GM23338 (cell line): ENCODE measurements around the gene ARPC5. TPM values are rescaled to one million over a fixed set of nuclear protein-coding genes. Genes with fewer than 3 reads are reported as not detected.

ENCODE experiments used
- ATAC-seq: fragments of 200-7000 bp; cut with Tn5 transposase; 3 replicates; pipeline ENCODE4 v1.9.1; 2020
- DNase-seq: peaks from one replicate; pipeline ENCODE4 v3.0.0-alpha.2; 2015; ENCODE audit warnings: low spot score
- H2AFZ ChIP-seq: fragments of 200-600 bp; sonication (generic); 2 replicates; pipeline ENCODE4 v1.8.0; 2016; ENCODE audit warnings: antibody characterized with exemption, mild to moderate bottlenecking, moderate library complexity
- H3F3A ChIP-seq: fragments of 200-600 bp; sonication (generic); replicated peaks from 2 replicates; pipeline ENCODE4 v1.8.0; 2017; ENCODE audit warnings: antibody characterized with exemption, mixed run types, low read depth
- H3K27ac ChIP-seq: fragments of 200-600 bp; sonication (generic); 2 replicates; pipeline ENCODE4 v1.6.1; 2016; ENCODE audit warnings: low read depth
- H3K27me3 ChIP-seq: fragments of 200-600 bp; sonication (generic); 2 replicates; pipeline ENCODE4 v1.8.0; 2016; ENCODE audit warnings: mild to moderate bottlenecking, mixed run types, moderate library complexity; ENCODE audit not compliant: insufficient read depth
- H3K36me3 ChIP-seq: fragments of 200-600 bp; sonication (generic); 2 replicates; pipeline ENCODE4 v1.8.0; 2016; ENCODE audit warnings: mild to moderate bottlenecking; ENCODE audit not compliant: insufficient read depth
- H3K4me1 ChIP-seq: fragments of 200-600 bp; sonication (generic); 2 replicates; pipeline ENCODE4 v1.8.0; 2016; ENCODE audit warnings: mild to moderate bottlenecking, moderate library complexity; ENCODE audit not compliant: insufficient read depth
- H3K4me2 ChIP-seq: fragments of 200-600 bp; sonication (generic); 2 replicates; pipeline ENCODE4 v1.7.1; 2017; ENCODE audit warnings: mixed run types
- H3K4me3 ChIP-seq: fragments of 200-600 bp; sonication (generic); 2 replicates; pipeline ENCODE4 v1.6.1; 2016; ENCODE audit warnings: mixed run types
- H3K79me2 ChIP-seq: fragments of 200-600 bp; sonication (generic); replicated peaks from 2 replicates; pipeline ENCODE4 v1.8.0; 2017; ENCODE audit warnings: mild to moderate bottlenecking; ENCODE audit not compliant: insufficient read depth
- H3K9me2 ChIP-seq: fragments of 200-600 bp; sonication (generic); 2 replicates; pipeline ENCODE4 v1.8.0; 2017; ENCODE audit not compliant: insufficient read depth
- H4K20me1 ChIP-seq: fragments of 200-600 bp; sonication (generic); replicated peaks from 2 replicates; pipeline ENCODE4 v1.8.0; 2017; ENCODE audit warnings: mild to moderate bottlenecking; ENCODE audit not compliant: insufficient read depth
- H3K27ac Mint-ChIP-seq: 2 replicates; pipeline ENCODE4 v1.8.0; 2020; ENCODE audit warnings: inconsistent platforms, mild to moderate bottlenecking, moderate library complexity, mixed read lengths
- H3K27me3 Mint-ChIP-seq: 3 replicates; pipeline ENCODE4 v1.8.0; 2022; ENCODE audit warnings: low read depth, mild to moderate bottlenecking, moderate library complexity, mixed read lengths, inconsistent platforms; ENCODE audit not compliant: insufficient read depth, poor library complexity
- H3K36me3 Mint-ChIP-seq: 3 replicates; pipeline ENCODE4 v1.8.0; 2021; ENCODE audit warnings: low read depth, mild to moderate bottlenecking, inconsistent platforms, moderate library complexity, mixed read lengths
- H3K4me1 Mint-ChIP-seq: 3 replicates; pipeline ENCODE4 v1.8.0; 2020; ENCODE audit warnings: mild to moderate bottlenecking, inconsistent platforms, mixed read lengths
- H3K4me3 Mint-ChIP-seq: 3 replicates; pipeline ENCODE4 v1.8.0; 2021; ENCODE audit warnings: moderate library complexity, mild to moderate bottlenecking, inconsistent platforms, mixed read lengths
- H3K9me3 Mint-ChIP-seq: 3 replicates; pipeline ENCODE4 v1.8.0; 2020; ENCODE audit warnings: moderate library complexity, mild to moderate bottlenecking, inconsistent platforms, mixed read lengths
- CREB1 ChIP-seq: fragments of 250-450 bp; sonication (Bioruptor Pico); IDR thresholded peaks from 2 replicates; pipeline ENCODE4 v1.5.0; 2020; ENCODE audit warnings: low read depth, mild to moderate bottlenecking, moderate library complexity
- EZH2 ChIP-seq: fragments of 200-600 bp; sonication (generic); IDR thresholded peaks from one replicate; pipeline ENCODE4 v1.8.0; 2017; ENCODE audit warnings: antibody characterized with exemption, mild to moderate bottlenecking, low read depth; ENCODE audit not compliant: unreplicated experiment
- EZH2phosphoT487 ChIP-seq: fragments of 200-600 bp; sonication (generic); IDR thresholded peaks from one replicate; pipeline ENCODE4 v1.8.1; 2018; ENCODE audit warnings: antibody characterized with exemption; ENCODE audit not compliant: unreplicated experiment
- JUNB ChIP-seq: IDR thresholded peaks from one replicate; pipeline ENCODE4 v1.6.1; 2016; ENCODE audit warnings: antibody characterized with exemption; ENCODE audit not compliant: unreplicated experiment
- NANOG ChIP-seq: IDR thresholded peaks from 2 replicates; pipeline ENCODE4 v1.6.1; 2016; ENCODE audit warnings: antibody characterized with exemption, borderline replicate concordance
- POLR2AphosphoS5 ChIP-seq: IDR thresholded peaks from 2 replicates; pipeline ENCODE4 v1.6.1; 2016; ENCODE audit warnings: antibody characterized with exemption, low read depth
- STAT1 ChIP-seq: IDR thresholded peaks from one replicate; pipeline ENCODE4 v1.6.1; 2016; ENCODE audit warnings: antibody characterized with exemption; ENCODE audit not compliant: unreplicated experiment
- polyA plus RNA-seq: library from polyadenylated mRNA; unstranded; fragments of >200 nt; fragmentation: Nextera tagmentation; extraction: Ambion mirVana; gene quantifications from 2 replicates; pipeline ENCODE4 v1.2.1, GENCODE V29; 2016
- total RNA-seq: library from RNA; depleted of rRNA; stranded (reverse); fragments of >200 nt; shearing (Covaris generic); gene quantifications from 2 replicates; pipeline ENCODE4 v1.2.3, GENCODE V29; 2014
- TF ChIP-seq, protein P1 (sequence below): IDR thresholded peaks from 2 replicates; pipeline ENCODE4 v1.6.1; 2016; ENCODE audit warnings: antibody characterized with exemption
- TF ChIP-seq, protein P2 (sequence below): fragments of 250-450 bp; sonication (Bioruptor Pico); IDR thresholded peaks from 2 replicates; pipeline ENCODE4 v1.5.0; 2020; ENCODE audit warnings: mild to moderate bottlenecking, moderate library complexity
- TF ChIP-seq, protein P3 (sequence below): IDR thresholded peaks from one replicate; pipeline ENCODE4 v1.6.1; 2018; ENCODE audit warnings: antibody characterized with exemption; ENCODE audit not compliant: unreplicated experiment

The ARPC5 gene
- total and polyA plus RNA-seq, 2 experiments from 2014 or later = 75.4 to 98.9 TPM

DNA sequence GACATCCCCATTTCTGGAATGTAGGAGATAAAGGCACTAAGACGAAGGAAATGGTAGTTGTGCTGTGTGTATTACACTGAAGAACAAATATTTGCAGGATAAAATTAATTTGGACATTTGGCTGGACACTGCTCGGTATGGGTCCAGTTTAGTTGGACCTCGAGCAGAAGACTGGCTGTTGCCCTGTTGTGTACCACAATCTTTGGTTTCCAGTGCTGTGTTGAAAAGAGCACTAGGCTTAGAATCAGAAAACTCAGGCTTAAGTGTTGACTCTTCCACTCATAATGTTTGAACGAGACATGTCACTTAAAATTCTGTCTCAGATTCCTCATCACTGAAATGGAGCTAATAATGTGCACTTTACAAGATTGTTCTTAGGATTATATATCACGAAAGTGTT lies 1.2 kb upstream of the ARPC5 start:
- H3K4me1 ChIP-seq = peaks cover 18% of the 10 kb centered on the region
- no peaks in the 10 kb centered on the region for H3K36me3 ChIP-seq
- H2AFZ ChIP-seq = no peak overlapping the region
- H3K4me1 Mint-ChIP-seq = peaks cover 27% of the 10 kb centered on the region; the same call in 2 of the 3 replicates
- peak overlapping the region; percentile 71 for H3K4me3 ChIP-seq
- peaks cover 9% of the 10 kb centered on the region for H3K27me3 Mint-ChIP-seq
- no peak for ATAC-seq
- no peaks in the 10 kb centered on the region for H3K36me3 Mint-ChIP-seq
- H3F3A ChIP-seq = no peaks in the 10 kb centered on the region
- H3K4me2 ChIP-seq = peak overlapping the region; percentile 83
- H3K79me2 ChIP-seq = peaks cover 26% of the 10 kb centered on the region
- H4K20me1 ChIP-seq = no peaks in the 10 kb centered on the region
- H3K9me3 Mint-ChIP-seq = no peaks in the 10 kb centered on the region
- H3K27me3 ChIP-seq = peaks cover 9% of the 10 kb centered on the region; the same call in 1 of the 2 replicates
- H3K27ac ChIP-seq = no peak overlapping the region
- H3K27ac Mint-ChIP-seq = no peak overlapping the region
- no peak for DNase-seq
- TF ChIP-seq JUNB = no peak
- no peak for TF ChIP-seq POLR2AphosphoS5
- TF ChIP-seq, protein P1, sequence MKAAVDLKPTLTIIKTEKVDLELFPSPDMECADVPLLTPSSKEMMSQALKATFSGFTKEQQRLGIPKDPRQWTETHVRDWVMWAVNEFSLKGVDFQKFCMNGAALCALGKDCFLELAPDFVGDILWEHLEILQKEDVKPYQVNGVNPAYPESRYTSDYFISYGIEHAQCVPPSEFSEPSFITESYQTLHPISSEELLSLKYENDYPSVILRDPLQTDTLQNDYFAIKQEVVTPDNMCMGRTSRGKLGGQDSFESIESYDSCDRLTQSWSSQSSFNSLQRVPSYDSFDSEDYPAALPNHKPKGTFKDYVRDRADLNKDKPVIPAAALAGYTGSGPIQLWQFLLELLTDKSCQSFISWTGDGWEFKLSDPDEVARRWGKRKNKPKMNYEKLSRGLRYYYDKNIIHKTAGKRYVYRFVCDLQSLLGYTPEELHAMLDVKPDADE = no peak
- TF ChIP-seq, protein P2, sequence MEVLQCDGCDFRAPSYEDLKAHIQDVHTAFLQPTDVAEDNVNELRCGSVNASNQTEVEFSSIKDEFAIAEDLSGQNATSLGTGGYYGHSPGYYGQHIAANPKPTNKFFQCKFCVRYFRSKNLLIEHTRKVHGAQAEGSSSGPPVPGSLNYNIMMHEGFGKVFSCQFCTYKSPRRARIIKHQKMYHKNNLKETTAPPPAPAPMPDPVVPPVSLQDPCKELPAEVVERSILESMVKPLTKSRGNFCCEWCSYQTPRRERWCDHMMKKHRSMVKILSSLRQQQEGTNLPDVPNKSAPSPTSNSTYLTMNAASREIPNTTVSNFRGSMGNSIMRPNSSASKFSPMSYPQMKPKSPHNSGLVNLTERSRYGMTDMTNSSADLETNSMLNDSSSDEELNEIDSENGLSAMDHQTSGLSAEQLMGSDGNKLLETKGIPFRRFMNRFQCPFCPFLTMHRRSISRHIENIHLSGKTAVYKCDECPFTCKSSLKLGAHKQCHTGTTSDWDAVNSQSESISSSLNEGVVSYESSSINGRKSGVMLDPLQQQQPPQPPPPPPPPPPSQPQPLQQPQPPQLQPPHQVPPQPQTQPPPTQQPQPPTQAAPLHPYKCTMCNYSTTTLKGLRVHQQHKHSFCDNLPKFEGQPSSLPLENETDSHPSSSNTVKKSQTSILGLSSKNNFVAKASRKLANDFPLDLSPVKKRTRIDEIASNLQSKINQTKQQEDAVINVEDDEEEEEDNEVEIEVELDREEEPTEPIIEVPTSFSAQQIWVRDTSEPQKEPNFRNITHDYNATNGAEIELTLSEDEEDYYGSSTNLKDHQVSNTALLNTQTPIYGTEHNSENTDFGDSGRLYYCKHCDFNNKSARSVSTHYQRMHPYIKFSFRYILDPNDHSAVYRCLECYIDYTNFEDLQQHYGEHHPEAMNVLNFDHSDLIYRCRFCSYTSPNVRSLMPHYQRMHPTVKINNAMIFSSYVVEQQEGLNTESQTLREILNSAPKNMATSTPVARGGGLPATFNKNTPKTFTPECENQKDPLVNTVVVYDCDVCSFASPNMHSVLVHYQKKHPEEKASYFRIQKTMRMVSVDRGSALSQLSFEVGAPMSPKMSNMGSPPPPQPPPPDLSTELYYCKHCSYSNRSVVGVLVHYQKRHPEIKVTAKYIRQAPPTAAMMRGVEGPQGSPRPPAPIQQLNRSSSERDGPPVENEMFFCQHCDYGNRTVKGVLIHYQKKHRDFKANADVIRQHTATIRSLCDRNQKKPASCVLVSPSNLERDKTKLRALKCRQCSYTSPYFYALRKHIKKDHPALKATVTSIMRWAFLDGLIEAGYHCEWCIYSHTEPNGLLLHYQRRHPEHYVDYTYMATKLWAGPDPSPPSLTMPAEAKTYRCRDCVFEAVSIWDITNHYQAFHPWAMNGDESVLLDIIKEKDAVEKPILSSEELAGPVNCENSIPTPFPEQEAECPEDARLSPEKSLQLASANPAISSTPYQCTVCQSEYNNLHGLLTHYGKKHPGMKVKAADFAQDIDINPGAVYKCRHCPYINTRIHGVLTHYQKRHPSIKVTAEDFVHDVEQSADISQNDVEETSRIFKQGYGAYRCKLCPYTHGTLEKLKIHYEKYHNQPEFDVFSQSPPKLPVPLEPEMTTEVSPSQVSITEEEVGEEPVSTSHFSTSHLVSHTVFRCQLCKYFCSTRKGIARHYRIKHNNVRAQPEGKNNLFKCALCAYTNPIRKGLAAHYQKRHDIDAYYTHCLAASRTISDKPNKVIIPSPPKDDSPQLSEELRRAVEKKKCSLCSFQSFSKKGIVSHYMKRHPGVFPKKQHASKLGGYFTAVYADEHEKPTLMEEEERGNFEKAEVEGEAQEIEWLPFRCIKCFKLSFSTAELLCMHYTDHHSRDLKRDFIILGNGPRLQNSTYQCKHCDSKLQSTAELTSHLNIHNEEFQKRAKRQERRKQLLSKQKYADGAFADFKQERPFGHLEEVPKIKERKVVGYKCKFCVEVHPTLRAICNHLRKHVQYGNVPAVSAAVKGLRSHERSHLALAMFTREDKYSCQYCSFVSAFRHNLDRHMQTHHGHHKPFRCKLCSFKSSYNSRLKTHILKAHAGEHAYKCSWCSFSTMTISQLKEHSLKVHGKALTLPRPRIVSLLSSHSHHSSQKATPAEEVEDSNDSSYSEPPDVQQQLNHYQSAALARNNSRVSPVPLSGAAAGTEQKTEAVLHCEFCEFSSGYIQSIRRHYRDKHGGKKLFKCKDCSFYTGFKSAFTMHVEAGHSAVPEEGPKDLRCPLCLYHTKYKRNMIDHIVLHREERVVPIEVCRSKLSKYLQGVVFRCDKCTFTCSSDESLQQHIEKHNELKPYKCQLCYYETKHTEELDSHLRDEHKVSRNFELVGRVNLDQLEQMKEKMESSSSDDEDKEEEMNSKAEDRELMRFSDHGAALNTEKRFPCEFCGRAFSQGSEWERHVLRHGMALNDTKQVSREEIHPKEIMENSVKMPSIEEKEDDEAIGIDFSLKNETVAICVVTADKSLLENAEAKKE = no peak
- no peak for TF ChIP-seq STAT1
- no peak for TF ChIP-seq NANOG
- TF ChIP-seq CREB1 = no peak
- TF ChIP-seq, protein P3, sequence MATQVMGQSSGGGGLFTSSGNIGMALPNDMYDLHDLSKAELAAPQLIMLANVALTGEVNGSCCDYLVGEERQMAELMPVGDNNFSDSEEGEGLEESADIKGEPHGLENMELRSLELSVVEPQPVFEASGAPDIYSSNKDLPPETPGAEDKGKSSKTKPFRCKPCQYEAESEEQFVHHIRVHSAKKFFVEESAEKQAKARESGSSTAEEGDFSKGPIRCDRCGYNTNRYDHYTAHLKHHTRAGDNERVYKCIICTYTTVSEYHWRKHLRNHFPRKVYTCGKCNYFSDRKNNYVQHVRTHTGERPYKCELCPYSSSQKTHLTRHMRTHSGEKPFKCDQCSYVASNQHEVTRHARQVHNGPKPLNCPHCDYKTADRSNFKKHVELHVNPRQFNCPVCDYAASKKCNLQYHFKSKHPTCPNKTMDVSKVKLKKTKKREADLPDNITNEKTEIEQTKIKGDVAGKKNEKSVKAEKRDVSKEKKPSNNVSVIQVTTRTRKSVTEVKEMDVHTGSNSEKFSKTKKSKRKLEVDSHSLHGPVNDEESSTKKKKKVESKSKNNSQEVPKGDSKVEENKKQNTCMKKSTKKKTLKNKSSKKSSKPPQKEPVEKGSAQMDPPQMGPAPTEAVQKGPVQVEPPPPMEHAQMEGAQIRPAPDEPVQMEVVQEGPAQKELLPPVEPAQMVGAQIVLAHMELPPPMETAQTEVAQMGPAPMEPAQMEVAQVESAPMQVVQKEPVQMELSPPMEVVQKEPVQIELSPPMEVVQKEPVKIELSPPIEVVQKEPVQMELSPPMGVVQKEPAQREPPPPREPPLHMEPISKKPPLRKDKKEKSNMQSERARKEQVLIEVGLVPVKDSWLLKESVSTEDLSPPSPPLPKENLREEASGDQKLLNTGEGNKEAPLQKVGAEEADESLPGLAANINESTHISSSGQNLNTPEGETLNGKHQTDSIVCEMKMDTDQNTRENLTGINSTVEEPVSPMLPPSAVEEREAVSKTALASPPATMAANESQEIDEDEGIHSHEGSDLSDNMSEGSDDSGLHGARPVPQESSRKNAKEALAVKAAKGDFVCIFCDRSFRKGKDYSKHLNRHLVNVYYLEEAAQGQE = no peak
- no peak for TF ChIP-seq EZH2phosphoT487
- no peak for TF ChIP-seq EZH2
- no peaks in the 10 kb centered on the region for H3K9me2 ChIP-seq
- H3K4me3 Mint-ChIP-seq = peak overlapping the region; percentile 98
